ENCODE results near the gene NAPA. TPM values are rescaled to one million over a fixed set of nuclear protein-coding genes. Genes with fewer than 3 reads are reported as not detected.

NAPA gene
- total and polyA plus RNA-seq, 2 of the 13 experiments (the other 11 are each of a cell fraction or from before 2014, with no cell fraction given): 32.6 to 65.9 TPM

DNA sequence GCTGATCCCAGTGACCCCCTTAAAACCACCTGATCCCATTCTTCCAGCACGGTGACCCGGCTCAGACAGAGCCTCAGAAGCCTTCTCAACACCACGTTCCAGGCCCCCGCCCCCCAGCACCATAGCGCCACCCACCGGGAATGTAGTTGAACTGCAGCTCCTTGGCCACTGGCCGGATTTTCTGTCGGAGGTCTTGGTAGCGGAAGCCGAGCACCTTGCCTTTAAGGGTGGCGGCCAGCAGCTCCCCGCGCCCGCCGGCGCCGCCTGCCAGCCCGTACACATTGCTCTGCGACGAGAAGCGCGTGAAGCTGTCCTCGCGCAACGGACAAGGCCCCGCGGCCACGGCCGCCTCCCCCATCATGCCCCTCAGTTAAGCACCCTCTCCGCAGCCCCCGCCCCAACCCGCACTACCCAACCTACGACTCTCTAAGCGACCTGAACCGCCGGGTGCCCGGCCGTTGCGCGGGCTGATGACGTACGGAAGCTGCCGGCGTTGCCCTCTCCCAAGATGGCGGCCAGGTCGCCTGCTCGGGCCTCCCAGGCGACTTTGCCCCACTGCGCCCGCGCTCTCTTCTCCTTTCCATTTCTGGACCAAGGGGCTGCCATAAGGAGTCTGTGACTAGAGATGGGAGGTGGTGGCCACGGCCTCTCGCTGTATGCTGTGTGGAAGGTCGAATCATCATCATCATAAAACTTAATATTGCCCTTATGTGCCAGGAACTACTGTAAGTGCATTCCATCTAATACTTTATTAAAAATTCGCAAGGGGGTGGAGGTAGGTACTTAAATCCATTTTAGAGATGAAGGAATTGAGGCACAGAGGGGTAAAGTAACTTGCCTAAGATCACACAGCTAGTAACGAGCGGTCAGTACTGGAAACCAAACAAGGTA, 30.8 kb downstream of the NAPA start, which contains the start of gene KPTN (continued):
- TF ChIP-seq, protein P1, sequence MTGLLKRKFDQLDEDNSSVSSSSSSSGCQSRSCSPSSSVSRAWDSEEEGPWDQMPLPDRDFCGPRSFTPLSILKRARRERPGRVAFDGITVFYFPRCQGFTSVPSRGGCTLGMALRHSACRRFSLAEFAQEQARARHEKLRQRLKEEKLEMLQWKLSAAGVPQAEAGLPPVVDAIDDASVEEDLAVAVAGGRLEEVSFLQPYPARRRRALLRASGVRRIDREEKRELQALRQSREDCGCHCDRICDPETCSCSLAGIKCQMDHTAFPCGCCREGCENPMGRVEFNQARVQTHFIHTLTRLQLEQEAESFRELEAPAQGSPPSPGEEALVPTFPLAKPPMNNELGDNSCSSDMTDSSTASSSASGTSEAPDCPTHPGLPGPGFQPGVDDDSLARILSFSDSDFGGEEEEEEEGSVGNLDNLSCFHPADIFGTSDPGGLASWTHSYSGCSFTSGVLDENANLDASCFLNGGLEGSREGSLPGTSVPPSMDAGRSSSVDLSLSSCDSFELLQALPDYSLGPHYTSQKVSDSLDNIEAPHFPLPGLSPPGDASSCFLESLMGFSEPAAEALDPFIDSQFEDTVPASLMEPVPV (CRISPR knock-in tag; IDR thresholded peaks at IDR 0.05): no peak; the same call in 1 of the 2 replicates
- TF ChIP-seq, protein P2, sequence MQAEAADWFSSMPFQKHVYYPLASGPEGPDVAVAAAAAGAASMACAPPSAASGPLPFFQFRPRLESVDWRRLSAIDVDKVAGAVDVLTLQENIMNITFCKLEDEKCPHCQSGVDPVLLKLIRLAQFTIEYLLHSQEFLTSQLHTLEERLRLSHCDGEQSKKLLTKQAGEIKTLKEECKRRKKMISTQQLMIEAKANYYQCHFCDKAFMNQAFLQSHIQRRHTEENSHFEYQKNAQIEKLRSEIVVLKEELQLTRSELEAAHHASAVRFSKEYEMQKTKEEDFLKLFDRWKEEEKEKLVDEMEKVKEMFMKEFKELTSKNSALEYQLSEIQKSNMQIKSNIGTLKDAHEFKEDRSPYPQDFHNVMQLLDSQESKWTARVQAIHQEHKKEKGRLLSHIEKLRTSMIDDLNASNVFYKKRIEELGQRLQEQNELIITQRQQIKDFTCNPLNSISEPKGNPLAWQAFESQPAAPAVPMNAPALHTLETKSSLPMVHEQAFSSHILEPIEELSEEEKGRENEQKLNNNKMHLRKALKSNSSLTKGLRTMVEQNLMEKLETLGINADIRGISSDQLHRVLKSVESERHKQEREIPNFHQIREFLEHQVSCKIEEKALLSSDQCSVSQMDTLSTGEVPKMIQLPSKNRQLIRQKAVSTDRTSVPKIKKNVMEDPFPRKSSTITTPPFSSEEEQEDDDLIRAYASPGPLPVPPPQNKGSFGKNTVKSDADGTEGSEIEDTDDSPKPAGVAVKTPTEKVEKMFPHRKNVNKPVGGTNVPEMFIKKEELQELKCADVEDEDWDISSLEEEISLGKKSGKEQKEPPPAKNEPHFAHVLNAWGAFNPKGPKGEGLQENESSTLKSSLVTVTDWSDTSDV (CRISPR knock-in tag; IDR thresholded peaks at IDR 0.05): no peak
- peak; percentile 83 for TF ChIP-seq BRD4 (CRISPR knock-in tag; IDR thresholded peaks at IDR 0.05)
- TF ChIP-seq, protein P3, sequence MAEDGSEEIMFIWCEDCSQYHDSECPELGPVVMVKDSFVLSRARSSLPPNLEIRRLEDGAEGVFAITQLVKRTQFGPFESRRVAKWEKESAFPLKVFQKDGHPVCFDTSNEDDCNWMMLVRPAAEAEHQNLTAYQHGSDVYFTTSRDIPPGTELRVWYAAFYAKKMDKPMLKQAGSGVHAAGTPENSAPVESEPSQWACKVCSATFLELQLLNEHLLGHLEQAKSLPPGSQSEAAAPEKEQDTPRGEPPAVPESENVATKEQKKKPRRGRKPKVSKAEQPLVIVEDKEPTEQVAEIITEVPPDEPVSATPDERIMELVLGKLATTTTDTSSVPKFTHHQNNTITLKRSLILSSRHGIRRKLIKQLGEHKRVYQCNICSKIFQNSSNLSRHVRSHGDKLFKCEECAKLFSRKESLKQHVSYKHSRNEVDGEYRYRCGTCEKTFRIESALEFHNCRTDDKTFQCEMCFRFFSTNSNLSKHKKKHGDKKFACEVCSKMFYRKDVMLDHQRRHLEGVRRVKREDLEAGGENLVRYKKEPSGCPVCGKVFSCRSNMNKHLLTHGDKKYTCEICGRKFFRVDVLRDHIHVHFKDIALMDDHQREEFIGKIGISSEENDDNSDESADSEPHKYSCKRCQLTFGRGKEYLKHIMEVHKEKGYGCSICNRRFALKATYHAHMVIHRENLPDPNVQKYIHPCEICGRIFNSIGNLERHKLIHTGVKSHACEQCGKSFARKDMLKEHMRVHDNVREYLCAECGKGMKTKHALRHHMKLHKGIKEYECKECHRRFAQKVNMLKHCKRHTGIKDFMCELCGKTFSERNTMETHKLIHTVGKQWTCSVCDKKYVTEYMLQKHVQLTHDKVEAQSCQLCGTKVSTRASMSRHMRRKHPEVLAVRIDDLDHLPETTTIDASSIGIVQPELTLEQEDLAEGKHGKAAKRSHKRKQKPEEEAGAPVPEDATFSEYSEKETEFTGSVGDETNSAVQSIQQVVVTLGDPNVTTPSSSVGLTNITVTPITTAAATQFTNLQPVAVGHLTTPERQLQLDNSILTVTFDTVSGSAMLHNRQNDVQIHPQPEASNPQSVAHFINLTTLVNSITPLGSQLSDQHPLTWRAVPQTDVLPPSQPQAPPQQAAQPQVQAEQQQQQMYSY (CRISPR knock-in tag; IDR thresholded peaks at IDR 0.05): no peak
- TF ChIP-seq, protein P4, sequence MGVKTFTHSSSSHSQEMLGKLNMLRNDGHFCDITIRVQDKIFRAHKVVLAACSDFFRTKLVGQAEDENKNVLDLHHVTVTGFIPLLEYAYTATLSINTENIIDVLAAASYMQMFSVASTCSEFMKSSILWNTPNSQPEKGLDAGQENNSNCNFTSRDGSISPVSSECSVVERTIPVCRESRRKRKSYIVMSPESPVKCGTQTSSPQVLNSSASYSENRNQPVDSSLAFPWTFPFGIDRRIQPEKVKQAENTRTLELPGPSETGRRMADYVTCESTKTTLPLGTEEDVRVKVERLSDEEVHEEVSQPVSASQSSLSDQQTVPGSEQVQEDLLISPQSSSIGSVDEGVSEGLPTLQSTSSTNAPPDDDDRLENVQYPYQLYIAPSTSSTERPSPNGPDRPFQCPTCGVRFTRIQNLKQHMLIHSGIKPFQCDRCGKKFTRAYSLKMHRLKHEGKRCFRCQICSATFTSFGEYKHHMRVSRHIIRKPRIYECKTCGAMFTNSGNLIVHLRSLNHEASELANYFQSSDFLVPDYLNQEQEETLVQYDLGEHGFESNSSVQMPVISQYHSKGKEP (CRISPR knock-in tag; IDR thresholded peaks at IDR 0.05): no peak
- TF ChIP-seq KMT2A (CRISPR knock-in tag; IDR thresholded peaks at IDR 0.05): 0 out of 2 replicates have a peak, but pooled peaks have one; percentile 0
- peak; percentile 54; the same call in 1 of the 2 replicates for TF ChIP-seq ZNF776 (CRISPR knock-in tag; IDR thresholded peaks at IDR 0.05)
- TF ChIP-seq ZNF546 (CRISPR knock-in tag; conservative IDR thresholded peaks at IDR 0.05): peak; percentile 55; the same call in 1 of the 2 replicates
- TF ChIP-seq FOXC1 (CRISPR knock-in tag; IDR thresholded peaks at IDR 0.05; ENCODE audit: borderline replicate concordance): peak; percentile 76; the same call in 1 of the 2 replicates
- TF ChIP-seq, protein P5, sequence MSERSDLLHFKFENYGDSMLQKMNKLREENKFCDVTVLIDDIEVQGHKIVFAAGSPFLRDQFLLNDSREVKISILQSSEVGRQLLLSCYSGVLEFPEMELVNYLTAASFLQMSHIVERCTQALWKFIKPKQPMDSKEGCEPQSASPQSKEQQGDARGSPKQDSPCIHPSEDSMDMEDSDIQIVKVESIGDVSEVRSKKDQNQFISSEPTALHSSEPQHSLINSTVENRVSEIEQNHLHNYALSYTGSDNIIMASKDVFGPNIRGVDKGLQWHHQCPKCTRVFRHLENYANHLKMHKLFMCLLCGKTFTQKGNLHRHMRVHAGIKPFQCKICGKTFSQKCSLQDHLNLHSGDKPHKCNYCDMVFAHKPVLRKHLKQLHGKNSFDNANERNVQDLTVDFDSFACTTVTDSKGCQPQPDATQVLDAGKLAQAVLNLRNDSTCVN (CRISPR knock-in tag; IDR thresholded peaks at IDR 0.05; ENCODE audit: borderline replicate concordance): no peak
